GM23338 (cell line): ENCODE measurements around the gene CA7.

Experiments used
- CREB1 ChIP-seq: fragments of 250-450 bp; sonication (Bioruptor Pico); IDR thresholded peaks from 2 replicates; pipeline ENCODE4 v1.5.0; 2020; ENCODE audit warnings: low read depth, mild to moderate bottlenecking, moderate library complexity
- TF ChIP-seq, protein P1 (sequence below), 2 experiments: fragments of 200-600 bp in 1 of 2; sonication (generic) in 1 of 2; conservative IDR thresholded peaks; 2 replicates each; pipeline versions ENCODE4 v1.5.1 to v1.6.1; 2016 to 2017; ENCODE audit warnings: antibody characterized with exemption in 2 of 2, low read depth in 2 of 2, mild to moderate bottlenecking in 2 of 2, moderate library complexity in 1 of 2

DNA sequence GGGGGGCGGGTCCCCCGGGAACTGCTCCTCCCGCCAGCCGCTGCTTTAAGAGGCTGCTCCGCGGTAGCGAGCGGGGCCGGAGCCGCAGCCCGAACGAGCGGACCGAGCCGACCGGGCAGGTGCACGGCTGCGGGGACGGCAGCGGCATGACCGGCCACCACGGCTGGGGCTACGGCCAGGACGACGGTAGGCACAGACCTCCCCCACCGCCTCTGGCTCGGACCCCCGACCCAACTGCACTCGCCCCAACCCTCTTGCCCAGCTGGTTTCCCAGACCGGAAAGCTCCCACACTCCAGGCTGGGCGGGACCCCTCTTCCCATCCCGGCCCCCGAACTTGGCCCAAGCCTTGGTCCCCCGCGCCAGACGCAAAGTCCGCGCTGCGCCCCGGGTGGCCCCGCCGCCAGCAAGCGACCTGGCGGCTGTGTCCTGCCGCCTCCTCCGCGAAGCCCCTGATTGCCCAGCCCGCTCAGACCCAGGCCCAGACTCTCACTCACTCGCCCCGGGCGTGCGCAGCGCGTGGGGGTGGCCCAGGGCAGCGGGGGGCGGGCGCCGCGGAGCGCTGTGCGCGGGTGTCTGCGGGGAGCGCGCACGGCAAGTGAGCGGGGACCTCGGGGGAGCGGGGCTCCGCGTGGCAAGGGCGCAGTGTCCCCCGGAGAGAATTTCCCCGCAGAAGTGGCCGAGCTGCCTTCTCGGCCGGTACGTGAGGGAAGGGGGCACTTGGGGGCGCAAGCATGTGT is at the start of gene CA7:
- no peak for TF ChIP-seq CREB1 (CRISPR knock-in tag)
- TF ChIP-seq, protein P1, sequence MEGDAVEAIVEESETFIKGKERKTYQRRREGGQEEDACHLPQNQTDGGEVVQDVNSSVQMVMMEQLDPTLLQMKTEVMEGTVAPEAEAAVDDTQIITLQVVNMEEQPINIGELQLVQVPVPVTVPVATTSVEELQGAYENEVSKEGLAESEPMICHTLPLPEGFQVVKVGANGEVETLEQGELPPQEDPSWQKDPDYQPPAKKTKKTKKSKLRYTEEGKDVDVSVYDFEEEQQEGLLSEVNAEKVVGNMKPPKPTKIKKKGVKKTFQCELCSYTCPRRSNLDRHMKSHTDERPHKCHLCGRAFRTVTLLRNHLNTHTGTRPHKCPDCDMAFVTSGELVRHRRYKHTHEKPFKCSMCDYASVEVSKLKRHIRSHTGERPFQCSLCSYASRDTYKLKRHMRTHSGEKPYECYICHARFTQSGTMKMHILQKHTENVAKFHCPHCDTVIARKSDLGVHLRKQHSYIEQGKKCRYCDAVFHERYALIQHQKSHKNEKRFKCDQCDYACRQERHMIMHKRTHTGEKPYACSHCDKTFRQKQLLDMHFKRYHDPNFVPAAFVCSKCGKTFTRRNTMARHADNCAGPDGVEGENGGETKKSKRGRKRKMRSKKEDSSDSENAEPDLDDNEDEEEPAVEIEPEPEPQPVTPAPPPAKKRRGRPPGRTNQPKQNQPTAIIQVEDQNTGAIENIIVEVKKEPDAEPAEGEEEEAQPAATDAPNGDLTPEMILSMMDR (conservative IDR thresholded peaks at IDR 0.05; ENCODE audit: low read depth in 2 of 2) = 0 out of 4 replicates have a peak, but pooled peaks of 1 of the 2 experiments have one; percentile 8
